HG03469 (cell line): ENCODE data around the gene MBOAT7.
A peak's percentile ranks its signal among the peaks of the same experiment; 100 is the strongest.

Experiments used
- ATAC-seq: cut with Tn5 transposase; IDR thresholded peaks from one replicate; pipeline ENCODE4 v1.9.1; 2021; ENCODE audit warnings: mild to moderate bottlenecking, moderate library complexity, moderate number of reproducible peaks; ENCODE audit not compliant: unreplicated experiment

MBOAT7 gene

DNA sequence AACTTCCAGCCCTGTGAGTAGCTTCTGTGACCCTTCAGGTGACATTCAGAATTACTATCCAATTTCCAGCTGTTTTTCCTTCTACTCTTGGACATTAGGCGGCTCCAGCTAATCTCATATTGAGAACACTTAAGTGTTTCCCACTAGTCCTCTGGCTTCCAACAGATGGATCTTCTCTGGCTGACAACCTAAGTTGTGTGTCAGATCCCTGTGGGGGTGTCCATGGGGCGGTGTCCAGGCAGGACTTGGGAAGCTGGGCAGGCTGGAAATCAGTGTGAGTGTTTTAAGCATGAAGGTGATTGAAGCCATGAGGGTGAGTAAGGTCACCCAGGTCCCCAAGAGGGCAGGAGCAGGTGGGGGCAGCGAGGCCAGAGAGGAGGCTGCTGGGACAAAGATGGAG, 41.7 kb downstream of the MBOAT7 start:
- no peak for ATAC-seq

DNA sequence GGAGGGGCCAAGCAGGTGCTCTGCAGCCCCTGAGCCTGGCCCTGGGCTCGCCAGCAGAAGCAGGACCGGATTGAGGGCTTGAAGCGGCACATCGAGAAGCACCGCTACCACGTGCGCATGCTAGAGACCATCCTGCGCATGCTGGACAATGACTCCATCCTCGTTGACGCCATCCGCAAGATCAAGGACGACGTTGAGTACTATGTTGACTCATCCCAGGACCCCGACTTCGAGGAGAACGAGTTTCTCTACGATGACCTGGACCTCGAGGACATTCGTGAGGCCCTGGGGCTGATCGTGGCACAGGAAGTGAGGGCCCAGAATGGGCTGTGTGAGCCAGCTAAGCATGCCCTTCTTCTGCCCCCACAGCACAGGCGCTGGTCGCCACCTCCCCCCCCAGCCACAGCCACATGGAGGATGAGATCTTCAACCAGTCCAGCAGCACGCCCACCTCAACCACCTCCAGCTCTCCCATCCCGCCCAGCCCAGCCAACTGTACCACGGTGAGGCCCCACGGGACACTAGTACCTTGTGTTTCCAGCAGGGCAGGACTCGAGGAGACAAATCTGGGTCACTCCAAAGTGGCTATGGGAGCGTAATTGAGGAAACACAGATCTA, 43.7 kb downstream of the MBOAT7 start:
- ATAC-seq, result no peak

DNA sequence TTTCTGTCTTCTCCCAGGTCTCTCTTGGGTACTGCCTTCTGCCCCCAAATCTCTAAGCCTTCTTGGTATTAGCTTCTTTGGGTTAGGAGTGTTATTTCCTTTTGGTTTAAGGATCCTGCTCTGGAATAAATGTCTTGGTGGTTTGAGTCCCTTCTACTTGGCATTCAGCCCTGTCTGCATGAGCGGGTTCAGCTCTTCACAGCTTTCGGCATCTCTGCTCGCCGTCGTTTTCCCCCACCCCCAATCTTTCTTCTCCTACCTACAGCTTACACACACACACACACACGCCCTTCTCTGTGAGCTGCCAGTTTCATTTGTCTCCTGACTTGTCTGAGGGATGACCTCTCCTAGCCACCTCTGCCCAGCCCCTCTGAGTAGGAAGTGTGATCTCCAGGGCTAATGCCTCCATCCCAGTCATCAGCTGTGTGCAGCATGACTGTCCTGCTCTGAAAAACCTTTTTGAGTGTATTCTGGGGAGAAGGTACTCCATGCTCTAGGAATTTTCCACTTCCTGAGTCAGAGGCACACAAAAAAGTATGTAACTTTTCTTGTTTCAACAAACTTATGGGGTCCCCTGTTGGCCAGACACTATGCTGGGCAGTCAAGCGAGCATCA, 47.1 kb downstream of the MBOAT7 start:
- no peak for ATAC-seq

- no peak for ATAC-seq
Observed at GRCh38 chr19:54141356-54141755, 48.0 kb downstream of the MBOAT7 start.

DNA sequence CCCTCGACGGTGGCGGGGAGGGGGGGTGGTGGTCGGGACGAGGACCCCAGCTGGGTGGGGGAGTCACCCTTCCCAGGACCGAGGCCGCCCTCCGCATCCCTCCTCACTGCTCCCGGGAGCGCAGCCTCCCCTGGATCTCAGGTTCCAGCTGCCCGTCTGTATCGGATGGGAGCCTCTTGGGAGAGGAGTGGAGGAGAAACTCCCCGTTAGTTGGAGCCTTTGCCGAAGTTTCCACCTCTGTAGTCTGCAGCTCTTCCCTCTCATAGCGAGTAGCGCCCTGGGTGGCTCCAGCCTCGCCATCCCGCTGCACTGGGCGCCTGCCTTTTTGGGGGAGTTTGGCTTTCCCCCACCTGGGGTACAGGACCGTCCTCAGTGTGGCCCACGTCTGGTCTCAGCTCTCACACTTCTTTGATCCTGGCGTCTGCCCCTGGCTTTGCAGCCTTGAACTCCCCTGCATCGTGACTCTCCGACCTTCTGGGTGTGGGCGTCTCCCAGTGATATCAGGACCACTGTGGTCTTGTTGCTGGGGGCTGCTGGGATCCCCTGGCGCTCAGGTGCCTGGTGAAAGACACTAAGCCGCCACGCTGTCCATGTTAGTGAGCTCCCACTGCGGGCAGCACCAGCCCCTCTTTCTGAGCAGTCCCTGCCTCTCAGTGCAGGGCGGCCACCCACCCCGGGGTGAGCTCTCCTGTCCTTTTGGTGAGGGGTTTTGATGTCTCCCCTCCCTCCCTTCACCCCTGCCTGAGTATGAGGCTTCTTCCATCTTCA, 50.7 kb downstream of the MBOAT7 start:
- ATAC-seq, result no peak

GRCh38 chr19:54137699-54138488, 51.5 kb downstream of the MBOAT7 start, which contains the start of gene CNOT3:
Gene CNOT3, plus strand, starts transcription at chr19:54137762. Its CDS starts 5,217 bp downstream, at chr19:54142979.
- ATAC-seq, result no peak

- ATAC-seq, result peak; percentile 60
Observed at GRCh38 chr19:54136864-54137698, 52.3 kb downstream of the MBOAT7 start.

DNA sequence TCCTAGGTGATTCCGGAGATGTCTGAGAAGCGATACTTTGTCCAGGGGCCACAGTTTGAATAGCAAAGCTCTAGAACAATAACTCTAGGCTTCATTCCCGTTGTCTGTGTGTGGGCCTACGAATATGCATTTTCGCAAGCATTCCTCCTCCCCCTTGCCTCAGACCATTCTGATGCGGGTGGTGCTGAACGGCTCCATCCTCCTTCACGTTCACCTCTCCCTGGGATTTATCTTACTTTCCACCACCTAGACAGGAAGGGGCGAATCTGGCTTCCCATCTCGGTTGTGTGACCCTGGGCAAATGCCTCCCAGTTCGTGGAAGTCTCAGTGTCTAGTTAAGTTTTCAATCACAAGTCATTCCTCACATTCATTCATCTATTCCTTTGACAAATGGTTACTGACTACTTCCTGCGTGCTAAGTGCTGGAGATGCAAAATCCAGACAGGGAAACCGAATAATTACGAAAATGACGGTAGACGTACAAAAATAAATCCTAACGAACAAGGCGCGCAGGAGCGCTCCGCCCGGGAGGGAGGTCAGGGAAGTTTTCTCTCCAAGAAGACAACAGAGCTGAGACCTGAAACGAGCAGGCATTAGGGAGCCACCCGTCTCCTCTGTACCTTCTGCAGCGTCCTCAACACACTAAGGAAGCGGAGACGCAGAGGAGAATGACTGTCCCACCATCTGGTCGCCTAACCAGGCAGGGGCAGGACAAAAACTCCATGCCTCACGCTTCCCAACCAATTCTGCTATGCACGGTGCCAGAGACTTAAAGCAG, 53.1 kb downstream of the MBOAT7 start:
- no peak for ATAC-seq

- ATAC-seq, result no peak
Observed at GRCh38 chr19:54133957-54134590, 55.3 kb downstream of the MBOAT7 start.

DNA sequence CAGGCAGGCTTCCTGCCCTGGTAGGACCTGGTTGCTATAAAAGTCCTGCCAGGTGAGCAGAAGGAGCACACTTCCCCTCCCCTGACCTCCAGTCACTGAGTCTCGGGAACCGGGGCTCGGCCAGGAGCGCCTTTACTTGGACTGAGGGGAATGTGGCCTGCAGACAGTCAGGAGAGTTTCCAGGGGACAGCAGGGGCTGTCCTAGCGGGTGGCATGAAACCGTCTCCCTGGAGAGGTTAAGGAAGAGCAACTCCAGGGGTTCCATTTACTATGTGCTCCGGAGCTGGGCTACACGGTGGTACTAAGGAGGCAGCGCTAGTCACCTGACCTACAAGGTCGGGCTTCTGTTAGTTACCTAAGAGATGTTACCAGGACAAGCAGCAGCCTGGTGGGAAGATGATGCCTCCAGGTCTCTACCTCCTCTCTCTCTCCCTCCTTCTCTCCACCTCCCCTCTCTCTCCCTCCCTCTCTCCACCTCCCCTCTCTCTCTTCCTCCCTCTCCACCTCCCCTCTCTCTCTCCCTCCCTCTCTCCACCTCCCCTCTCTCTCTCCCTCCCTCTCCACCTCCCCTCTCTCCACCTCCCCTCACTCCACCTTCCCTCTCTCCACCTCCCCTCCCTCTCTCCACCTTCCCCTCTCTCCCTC, 55.9 kb downstream of the MBOAT7 start:
- ATAC-seq, result no peak

GRCh38 chr19:54129617-54129996, 59.8 kb downstream of the MBOAT7 start:
- no peak for ATAC-seq

GRCh38 chr19:54128796-54129616, 60.4 kb downstream of the MBOAT7 start:
- ATAC-seq, result no peak

DNA sequence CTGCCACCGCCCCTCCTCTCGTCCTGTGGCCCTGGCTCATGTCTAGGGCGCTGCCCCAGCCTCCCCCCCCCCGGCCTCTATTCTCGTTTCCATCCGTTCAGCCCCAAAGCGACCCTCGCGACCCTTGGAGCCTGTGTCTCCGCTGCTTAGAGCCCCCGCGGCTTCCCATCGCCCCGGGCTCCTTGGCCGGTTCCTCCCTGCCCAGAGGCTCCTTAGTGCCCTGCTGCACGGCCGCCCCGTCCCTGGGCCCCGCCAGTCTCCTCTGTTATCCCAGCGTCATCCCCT, 61.0 kb downstream of the MBOAT7 start:
- no peak for ATAC-seq

DNA sequence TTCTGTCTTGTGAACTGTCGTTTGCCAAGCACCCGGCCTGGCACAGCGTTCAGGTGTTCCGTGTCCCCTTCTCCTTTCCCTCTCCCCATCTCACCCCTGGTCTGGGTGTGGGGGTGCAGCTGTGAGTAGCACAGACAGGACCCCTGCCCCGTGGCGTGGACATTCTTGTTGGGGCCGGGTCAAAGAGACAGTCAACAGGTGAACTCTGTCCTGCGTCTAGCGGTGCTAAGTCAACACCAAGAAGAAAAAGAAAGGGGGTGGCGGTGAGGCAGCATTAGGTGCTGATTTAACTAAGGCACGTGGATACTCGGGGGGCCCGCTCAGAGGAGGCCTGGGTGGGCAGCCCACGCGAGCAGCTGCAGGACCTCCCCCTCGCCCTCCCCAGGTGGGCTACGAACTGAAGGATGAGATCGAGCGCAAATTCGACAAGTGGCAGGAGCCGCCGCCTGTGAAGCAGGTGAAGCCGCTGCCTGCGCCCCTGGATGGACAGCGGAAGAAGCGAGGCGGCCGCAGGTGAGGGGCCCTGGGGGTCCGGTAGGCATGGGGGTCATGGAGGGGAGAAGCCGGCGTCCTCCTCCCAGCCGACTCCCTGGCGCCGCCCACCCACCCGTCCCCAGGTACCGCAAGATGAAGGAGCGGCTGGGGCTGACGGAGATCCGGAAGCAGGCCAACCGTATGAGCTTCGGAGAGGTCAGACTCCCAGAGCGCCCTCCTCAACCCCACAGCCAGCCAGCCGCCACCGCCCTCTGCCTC, 61.5 kb downstream of the MBOAT7 start:
- ATAC-seq, result no peak

- no peak for ATAC-seq
Observed at GRCh38 chr19:54125713-54126112, 63.7 kb downstream of the MBOAT7 start.

DNA sequence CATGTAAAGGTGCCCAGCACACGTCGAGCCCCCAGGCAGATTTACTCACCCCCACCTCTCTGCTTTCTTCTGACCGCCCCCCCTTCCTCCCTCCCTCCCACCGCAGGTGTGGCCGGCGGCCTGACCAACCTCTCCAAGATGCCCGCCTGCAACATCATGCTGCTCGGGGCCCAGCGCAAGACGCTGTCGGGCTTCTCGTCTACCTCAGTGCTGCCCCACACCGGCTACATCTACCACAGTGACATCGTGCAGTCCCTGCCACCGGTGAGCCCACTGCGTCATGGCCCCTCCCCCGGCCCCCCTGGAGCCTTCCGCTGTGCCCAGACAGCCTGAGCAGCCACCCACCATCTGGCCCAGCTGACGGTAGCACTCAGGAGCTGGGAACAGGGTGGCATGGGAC, 65.0 kb downstream of the MBOAT7 start:
- ATAC-seq, result no peak

- no peak for ATAC-seq
Observed at GRCh38 chr19:54123682-54124081, 65.7 kb downstream of the MBOAT7 start.
